ENCODE data around the gene PIGB. TPM values are rescaled to one million over a fixed set of nuclear protein-coding genes. Genes with fewer than 3 reads are reported as not detected.

The PIGB gene
- total and polyA plus RNA-seq, 2 of the 13 experiments (the other 11 are each of a cell fraction or from before 2014, with no cell fraction given) = 14.5 to 19.1 TPM

GRCh38 chr15:55318588-55319494 is at the start of gene PIGB, which contains the start of gene PIGBOS1 (continued):
- TF ChIP-seq ETS1 (CRISPR knock-in tag; IDR thresholded peaks at IDR 0.05) = no peak
- TF ChIP-seq RELA (CRISPR knock-in tag; IDR thresholded peaks at IDR 0.05) = no peak
- TF ChIP-seq RNF219 (CRISPR knock-in tag; IDR thresholded peaks at IDR 0.05) = peak; percentile 74; the same call in 1 of the 2 replicates
- TF ChIP-seq PHF20 (CRISPR knock-in tag; IDR thresholded peaks at IDR 0.05) = peak; percentile 96
- TF ChIP-seq ZNF292 (CRISPR knock-in tag; IDR thresholded peaks at IDR 0.05; ENCODE audit: borderline replicate concordance, low read depth) = peak; percentile 52; the same call in 1 of the 2 replicates
- TF ChIP-seq PRMT3 (CRISPR knock-in tag; IDR thresholded peaks at IDR 0.05; ENCODE audit: borderline replicate concordance, low read depth) = no peak
- no peak for TF ChIP-seq ZNF260 (CRISPR knock-in tag; IDR thresholded peaks at IDR 0.05; ENCODE audit: borderline replicate concordance, low read depth)
- TF ChIP-seq NPAS2 (CRISPR knock-in tag; IDR thresholded peaks at IDR 0.05; ENCODE audit: borderline replicate concordance) = no peak
- TF ChIP-seq FOXC1 (CRISPR knock-in tag; IDR thresholded peaks at IDR 0.05; ENCODE audit: borderline replicate concordance) = no peak
- 0 out of 2 replicates have a peak, but pooled peaks have one; percentile 5 for TF ChIP-seq CREB3 (CRISPR knock-in tag; IDR thresholded peaks at IDR 0.05)
- TF ChIP-seq ZNF296 (CRISPR knock-in tag; conservative IDR thresholded peaks at IDR 0.05) = no peak; the same call in 1 of the 2 replicates
- TF ChIP-seq MEIS2 (CRISPR knock-in tag; IDR thresholded peaks at IDR 0.05) = no peak; the same call in 1 of the 2 replicates
- peak; percentile 91 for TF ChIP-seq ZFY (CRISPR knock-in tag; IDR thresholded peaks at IDR 0.05)
- peak; percentile 62; the same call in 1 of the 2 replicates for TF ChIP-seq CREBL2 (CRISPR knock-in tag; IDR thresholded peaks at IDR 0.05; ENCODE audit: borderline replicate concordance)
- TF ChIP-seq PRDM4 (CRISPR knock-in tag; IDR thresholded peaks at IDR 0.05; ENCODE audit: borderline replicate concordance) = no peak
- TF ChIP-seq XBP1 (CRISPR knock-in tag; IDR thresholded peaks at IDR 0.05) = no peak
- no peak for TF ChIP-seq GRHL1 (CRISPR knock-in tag; conservative IDR thresholded peaks at IDR 0.05)
- no peak for TF ChIP-seq ZFP41 (CRISPR knock-in tag; IDR thresholded peaks at IDR 0.05; ENCODE audit: borderline replicate concordance)

Measured in HepG2 (cell line).